ENCODE data around the gene PEX5L.

Gene PEX5L

DNA sequence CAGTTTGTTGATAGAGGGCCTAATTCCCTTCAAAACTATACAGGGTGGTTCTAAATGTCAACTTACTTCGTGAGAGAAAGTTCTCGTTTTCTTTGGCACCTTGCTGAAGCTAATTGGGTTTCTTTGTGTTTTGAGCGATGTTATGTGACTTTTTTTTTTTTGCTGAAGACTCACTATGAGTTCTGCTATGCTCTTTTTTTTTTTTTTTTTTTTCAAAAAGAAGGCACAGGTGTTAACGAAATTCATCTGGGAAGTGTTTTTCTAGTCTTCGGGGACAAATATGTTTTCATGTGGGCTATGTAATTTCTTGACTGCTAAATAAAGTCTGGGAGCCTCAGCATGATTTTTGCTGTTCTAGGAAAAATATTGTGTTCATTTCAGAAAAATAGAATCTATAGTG, 81.5 kb downstream of the PEX5L start:
- no peak for DNase-seq

DNA sequence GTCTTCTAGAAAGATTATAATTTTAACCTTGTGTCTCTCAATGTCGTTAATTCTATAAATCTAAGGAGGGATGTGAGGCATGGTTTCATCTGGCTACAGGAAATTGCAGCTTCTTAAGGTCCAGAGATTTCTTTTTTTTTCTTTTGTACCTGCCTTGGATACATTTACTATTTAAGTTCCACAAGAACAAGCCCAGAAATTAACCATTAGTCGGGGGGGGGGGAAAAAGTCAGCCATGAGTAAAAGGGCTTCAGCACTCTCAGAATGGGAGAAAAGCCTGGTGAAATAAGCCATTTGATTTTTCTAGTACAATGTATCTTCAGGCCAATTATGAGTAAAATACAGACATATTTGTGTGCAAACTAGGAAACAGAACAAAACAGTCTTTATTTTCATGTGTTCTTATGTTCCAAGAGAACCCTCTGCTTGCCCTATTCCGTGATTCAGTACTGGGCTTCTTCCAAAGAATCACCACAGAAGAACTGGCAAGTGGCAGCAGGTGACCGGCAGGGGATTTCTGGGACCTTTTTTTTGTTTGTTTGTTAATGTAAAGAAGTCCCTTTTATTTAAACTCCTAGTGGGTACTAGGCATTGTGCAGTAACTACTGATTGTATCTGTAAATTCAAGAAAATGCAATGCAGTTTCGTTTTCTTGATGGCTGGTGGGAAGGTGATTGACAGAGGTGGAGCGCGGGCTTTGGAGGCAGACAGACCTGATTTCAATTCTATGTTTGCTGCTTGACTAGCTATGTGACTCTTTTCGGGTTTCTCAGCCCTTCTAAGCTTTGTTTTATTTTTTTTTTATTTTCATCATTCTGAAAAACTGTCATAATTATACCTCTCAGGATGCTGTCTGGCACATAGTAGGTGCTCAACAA, 82.5 kb downstream of the PEX5L start:
- no peak for DNase-seq

DNA sequence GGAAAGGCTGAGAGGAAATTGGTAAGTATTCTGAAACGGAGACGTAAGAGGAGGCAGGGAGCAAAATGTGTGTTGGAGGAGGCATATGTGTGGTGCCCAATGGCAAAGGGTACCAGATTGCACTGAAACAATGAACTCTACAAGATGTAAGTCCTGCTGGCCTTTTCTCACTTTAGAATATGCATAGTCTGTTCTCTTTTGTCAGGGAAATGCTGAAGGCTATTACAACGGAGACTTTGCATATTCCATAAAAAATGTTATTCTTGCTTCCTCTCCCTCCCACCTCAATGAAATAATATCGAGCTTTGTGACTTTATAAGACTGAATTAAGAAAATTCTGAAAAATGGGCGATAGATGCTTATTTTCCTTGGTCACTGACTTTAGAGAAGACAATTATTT, 85.9 kb downstream of the PEX5L start:
- DNase-seq: no peak

DNA sequence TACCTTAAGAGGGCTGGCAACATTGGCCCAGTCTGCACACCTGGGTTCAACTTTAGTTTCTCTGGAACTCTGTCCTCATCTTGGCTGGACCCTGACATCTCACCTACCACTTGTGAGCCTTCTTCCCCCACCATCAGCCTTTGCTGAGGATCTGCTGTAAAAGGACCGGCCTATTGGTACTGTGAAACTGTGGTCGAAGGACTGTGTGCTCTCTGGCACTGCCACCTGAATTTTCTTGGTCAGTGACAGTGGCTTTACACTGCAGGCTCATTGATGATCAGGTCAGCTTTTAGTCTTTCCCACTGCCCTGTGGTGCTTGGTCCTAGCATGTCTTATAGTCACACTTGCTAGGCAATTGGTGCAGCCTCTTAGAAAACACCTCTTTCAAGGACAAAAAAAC, 86.9 kb downstream of the PEX5L start:
- DNase-seq: no peak

DNA sequence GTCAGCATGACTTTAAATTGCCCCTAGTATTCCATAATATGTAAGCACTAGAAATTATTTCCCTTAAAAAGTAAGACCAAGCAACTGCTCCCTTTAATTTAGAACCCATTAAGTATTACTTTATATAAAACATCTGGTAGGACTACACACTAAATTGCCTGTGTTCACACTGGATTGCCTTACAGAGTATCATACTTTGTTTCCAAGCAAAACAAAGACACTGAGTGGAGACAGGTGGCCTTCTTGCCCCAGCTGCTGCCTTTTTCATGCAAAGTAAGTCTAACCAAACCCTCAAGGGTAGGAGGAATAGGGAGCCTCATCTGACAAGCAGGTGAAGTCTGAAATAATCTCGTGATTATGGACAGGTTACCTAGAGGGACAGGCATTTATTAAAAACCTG, 87.3 kb downstream of the PEX5L start:
- no peak for DNase-seq

DNA sequence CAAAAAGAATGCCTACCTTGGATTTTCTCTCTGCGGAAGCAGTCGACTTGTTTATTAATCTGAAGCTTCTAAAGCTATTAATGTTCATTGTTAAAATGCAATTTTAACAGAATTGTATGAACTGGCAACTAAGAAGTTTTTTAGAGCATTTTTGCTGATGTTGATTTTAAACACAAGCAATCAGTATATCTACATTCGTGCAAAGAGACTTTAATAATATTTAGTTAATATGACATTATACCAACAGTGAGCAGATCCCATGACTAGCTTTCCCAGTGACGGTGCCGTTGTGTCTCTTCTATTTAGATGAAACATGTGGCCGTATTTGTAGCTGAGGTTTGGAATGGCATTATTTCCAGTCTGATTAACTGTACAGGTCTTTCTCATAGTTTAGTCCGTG, 88.0 kb downstream of the PEX5L start:
- DNase-seq: no peak

DNA sequence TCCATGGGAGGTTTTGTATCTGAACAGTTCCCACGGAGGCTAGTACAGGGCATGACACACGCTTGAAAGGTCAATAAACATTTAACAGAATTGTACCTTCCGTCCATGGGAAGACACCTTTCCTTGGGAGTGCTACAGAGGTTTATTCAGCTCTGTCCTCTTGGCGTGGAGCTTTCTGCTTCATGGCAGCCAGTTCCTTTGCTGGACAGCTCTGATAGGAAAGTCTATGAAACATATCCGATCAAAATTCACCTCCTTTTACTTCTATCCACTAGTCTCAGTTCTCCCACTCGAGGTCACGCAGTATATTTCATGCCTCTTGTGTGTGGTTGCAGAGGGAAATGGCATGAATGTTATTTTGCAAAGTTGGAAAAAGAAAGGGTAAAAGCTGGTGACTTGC, 91.2 kb downstream of the PEX5L start:
- DNase-seq: no peak

DNA sequence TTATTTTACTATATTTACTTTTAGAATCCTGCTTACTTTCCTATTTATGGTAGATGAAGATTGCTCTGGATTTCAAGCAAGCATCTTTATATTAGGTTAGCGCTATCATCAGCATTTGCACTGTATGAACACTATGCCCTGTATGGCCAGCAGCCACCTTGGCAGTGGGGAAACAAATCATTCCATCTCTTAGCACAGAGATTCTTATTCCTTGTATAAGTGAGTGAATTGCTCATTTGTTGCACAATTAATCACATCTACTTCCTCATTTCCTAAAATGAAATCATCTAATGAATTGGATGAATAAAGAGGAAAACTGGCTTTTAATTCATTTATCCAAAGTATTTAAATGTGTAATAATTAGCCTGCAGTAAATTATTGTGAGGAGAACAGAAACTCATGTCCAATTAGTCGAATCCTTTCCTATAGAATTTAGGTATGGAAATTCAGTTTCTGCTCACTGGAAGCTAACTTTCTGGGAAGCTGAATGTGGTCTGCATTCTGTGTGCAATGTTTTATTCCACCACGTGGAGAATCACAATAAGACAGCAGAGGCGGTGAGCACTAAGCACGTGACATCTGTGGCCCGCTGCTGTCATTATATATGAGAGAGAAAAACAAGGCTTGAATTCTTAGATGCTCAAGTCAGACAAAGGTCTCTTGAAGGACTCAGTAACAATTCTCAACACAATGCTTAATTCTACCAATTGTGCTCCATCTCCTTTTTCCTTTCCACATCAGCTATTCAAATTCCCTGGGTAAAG, 93.4 kb downstream of the PEX5L start:
- DNase-seq: no peak

DNA sequence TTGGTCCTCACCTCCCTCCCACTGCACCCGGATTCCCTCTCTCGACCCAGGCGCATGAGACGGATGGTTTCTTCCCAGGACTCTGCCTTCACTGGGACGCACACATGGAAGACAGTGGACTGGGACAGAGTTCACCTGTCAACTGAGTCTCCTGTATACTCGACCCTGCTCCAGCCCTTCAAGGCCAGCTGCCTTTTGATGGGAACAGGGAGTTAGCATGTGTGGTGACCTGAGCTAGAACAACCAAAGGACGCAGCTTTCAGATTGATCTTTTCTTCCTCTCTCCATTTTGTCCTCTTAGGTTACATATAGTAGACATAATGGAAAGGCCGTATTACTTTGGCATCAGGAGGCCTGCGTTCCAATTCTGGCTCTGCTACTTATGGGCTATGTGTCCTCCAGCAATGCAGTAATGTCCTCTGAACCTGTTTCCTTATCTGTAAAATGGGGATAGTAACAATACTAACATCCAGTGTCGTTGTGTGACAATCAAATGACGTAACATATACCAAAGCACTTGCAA, 94.1 kb downstream of the PEX5L start:
- no peak for DNase-seq

DNA sequence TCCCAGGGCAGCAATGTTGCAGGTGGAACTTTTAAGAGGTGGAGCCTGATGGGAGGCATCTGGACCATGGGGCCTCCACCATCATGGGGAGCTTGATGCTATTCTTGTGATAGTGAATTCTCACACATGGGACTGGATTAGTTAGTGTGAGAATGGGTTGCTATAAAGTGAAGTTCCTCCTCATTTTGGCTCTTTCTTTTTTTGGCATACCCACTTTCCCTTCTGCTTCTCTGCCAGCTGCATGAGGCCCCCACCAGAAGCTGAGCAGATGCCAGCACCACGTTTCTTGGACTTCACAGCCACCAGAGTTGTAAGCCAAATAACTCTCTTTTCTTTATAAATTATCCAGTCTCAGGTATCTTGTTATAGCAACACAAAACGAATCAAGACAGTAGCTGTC, 101.0 kb downstream of the PEX5L start:
- DNase-seq: no peak

DNA sequence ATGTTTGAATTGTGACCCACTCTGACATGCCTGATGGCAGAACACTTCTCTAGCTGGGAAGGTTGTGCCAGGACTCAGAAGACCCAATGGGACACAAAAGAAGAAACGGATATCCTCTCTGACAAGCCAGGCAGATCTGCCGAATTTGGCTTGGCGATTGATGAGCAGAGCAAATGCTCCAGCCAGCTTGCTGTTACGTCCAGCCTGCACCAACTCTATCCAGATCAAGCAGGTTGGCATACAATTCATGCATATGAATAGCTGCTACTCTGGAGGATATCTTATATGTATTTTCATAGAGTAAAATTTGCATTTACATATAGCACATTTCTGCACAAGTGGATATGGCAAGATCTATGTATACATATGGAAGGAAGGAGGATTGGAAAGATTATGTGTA, 102.8 kb downstream of the PEX5L start:
- no peak for DNase-seq

DNA sequence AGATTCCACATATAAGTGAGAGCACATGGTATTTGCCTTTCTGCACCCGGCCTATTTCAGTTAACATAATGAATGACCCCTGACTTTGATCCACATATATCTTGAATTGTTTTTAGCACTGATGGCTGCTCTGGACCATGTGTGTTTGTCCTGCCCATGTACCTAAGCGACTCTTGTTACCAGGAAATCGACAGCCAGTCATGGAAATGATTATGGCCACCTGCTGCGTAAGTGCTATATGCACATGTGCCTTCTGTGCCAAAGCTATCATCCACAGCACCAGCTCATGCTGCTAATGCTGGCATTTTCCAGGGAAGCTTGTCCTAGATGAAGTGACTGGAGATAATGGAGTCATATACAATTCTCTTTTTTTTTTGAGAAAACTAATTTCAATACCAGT, 103.7 kb downstream of the PEX5L start:
- DNase-seq: no peak

DNA sequence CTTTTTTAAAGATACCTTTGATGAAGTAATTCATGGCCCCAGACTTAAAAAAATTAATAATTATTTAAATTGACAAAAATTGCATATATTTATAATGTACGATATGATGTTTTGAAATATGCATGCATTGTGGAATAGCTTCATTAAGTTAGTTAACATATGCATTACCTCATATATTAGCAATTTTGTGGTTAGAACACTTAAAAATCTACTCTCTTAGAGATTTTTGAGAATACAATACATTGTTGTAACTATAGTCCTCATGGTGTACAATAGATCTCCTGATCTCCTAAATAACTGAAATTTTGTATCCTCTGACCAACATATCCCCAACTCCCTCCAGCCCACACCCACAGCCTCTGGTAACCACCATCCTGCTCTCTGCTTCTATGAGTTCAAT, 104.1 kb downstream of the PEX5L start:
- no peak for DNase-seq

DNA sequence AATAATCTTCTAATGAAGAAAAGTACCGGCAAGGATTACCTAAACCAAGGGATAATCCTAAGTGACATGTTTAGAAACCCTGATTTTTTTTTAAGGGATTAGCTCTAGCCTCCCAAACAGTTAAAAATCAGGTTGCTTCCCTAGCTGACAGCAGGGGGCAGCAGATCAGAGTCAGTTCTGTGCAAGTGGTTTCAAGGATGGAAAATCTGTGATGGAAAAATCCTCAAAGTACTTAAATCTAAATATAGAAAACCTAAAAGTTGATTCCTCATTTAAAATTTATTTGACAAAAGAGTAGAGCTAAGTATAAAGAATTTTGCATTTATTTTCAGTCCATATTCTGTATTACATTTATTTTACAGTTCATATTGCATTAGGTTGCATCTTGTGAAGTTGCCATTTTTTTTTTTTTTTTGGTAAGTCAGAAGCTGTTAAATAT, 107.6 kb downstream of the PEX5L start:
- peak; percentile 43 to 64 for DNase-seq

DNA sequence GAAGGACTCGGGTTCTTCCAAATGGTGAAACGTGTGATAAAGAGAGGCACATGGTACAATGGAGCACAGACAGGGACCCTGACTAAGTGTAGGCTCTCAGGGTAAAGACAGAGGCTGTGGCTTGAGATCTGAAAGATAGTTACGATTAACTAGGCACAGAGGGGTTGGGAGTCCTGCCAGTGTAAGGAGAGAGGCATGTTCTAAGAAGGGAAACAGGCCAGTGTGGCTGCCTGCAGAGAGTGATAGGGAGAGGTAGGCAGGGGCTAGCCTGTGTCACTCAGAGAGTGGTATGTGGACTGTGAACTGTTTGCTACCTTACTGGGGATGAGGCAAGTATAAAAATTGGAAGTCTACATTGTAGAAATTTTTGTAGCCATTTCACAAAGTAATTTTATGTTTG, 109.5 kb downstream of the PEX5L start:
- no peak for DNase-seq

DNA sequence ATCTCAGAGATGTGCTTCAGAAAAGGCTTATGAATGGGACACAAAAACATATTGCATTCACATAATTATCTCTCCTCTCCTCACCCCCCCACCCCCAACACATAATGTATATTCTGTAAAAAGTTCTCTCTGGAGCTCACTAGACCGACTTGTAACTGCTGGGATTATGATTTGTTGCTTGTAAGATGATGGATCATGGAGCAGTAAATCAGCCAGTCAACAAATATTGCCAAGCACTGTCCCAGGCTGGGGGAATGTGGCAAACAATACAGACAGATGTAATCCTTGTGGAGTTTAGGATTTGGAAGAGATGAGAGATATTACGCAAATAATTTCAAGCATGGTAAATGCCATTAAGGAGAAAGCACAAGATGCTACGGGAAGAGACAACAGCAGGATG, 114.8 kb downstream of the PEX5L start:
- no peak for DNase-seq

DNA sequence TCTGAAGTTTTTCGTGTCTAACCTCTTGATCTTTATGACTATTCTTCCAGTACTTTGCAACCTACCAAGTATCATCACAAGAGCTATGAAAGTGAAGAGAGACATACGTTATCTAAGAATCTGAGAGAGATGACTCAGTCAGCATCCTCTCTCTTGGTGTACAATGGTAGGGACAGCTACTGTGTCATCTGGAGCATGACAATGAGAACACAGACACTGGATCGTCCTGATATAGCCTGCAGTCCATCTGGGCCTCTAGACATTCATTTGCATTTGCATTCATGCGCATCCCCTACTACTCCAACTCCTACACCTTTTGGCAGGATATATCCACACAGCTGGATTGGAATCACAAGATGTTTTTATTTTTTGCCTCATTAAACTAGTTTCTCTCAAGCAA, 115.2 kb downstream of the PEX5L start:
- DNase-seq: no peak

DNA sequence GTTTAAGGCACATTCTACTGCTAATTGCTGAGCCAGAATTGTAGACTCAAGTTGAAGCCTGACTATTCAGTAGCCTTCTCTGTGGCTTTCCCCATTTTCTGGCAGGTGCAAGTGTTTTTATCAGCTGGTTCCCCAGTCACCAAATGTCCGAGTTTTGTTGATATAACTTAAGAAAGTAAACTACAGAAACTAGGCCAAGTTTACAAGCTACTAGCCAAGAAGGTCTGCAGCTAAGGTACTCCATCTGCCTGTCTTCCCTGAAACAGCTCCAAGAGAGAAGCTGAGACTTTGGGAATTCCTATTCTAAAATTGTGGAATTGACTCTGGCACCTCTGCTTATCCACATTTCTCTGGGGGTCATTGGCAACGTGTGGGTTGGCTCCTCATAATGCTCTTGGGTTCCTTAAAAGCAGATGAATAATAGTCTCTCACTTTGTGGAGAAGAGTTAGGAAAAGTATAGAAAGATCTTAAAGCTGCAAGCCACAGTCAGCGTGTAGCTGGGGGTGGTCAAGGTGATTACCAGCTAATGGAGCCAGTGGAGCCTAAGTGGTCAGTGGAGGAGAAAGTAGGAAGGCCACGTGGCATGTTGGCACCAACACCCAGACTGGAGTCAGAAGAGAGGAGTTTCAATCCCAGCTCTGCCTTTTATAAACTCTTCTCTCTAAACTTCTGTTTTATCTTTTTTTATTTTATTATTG, 128.8 kb downstream of the PEX5L start:
- DNase-seq: no peak

DNA sequence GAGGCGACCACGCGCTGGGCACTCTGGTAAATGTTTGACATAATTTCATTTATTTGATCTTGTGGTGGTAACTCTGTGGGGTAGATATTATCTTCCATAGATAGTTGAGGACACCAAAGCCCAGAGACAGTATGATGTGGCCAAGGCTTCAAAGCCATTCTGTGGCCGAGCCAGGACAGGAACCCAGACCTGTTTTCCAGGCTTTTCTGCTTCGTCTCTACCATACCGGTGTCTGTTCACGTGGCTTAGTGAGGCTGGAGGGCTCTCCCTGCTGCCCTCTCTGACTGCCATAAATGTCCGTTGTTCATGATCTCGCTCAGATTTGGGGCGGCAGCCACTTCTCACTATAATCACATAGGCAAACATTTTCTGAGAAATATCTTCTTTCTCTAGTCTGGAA, 134.7 kb downstream of the PEX5L start:
- DNase-seq: no peak

DNA sequence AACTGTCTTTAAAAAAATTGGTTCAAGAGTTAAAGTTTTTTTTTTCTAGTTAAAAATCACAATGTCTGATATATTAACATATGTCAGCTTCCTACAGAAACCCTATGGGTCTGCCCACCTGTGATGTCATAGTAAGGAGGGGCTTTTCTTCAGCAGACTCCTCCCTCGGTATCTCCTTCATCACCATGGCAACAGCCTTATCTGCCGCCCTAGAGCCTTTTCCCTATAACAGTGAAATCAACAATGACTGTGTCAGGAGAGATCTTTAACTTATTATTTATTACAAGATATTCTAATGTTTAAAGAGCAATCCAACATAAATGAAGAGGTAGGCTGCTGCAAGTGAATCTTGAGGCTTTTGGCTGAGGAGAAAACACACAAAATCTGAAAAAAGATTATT, 138.7 kb downstream of the PEX5L start:
- DNase-seq: peak; percentile 3 to 9

DNA sequence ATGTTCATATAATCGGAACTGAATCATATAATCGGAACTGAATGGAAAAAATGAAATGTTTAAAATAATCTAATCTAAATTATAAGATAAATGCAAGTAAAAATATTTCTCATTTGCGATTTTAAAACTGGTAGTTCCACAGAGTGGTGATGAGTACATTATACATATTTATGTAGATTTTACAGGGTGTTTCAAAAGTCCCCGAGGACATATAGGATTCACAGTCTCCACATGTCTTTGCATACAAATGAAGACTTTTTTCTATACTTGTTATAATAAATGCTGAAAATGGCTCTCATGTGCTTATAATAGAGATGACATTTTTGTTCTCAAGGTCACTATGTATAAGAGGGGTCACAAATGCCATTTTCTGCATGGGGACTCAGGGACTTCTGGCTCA, 139.5 kb downstream of the PEX5L start:
- no peak for DNase-seq

DNA sequence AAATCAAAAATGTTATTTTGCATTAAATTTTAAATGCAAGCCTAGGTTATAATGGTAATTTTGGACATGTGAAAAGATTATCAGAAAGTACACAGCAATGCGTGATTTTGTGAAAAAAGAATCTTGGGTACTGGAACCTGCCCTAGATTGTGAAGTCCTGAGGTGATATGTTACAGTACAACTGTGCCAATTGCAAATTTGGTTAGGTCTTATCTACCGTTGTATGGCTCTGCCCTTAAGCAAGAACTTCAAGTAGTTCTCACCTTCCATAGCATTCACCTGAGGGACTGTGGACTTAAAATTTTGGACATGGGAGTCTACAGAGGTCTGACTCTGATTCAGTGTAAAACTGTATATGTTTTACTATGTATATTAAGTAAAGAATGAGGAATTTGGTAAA, 140.2 kb downstream of the PEX5L start:
- no peak for DNase-seq

DNA sequence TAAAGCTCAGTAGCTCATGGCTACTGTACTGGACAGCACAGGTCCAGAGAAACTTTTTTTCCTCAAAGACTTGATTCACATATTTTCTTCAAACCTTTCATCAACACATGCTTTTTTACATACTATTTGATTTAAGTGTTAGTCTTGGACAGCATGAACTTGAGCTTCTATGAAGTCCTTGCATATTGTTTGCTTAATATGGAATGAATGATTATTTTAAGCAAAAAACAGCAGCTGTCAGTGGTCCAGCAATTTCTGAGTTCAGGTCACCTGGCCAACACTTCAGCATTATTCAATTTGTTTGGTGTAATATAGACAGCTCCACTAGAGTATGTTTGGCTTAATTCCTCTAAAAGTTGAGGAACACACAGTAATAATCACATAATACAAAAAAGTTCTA, 141.4 kb downstream of the PEX5L start:
- no peak for DNase-seq

Data from activated CD4-positive, alpha-beta T cell treated with anti-CD3 and anti-CD28 coated beads, Interleukin-2, amount 50 U/mL, for 48 hours (primary cell).